ENCODE data around the gene ALG13. TPM values are rescaled to one million over a fixed set of nuclear protein-coding genes. Genes with fewer than 3 reads are reported as not detected.

The ALG13 gene
- total RNA-seq, 2 experiments from 2014 or later, result 51.5 to 58.6 TPM

GRCh38 chrX:111671668-111672067 is 9.3 kb upstream of the ALG13 start:
- no peak overlapping the region for H3K4me3 Mint-ChIP-seq
- no peak overlapping the region for H3K27ac Mint-ChIP-seq

GRCh38 chrX:111687305-111687704 is 6.3 kb downstream of the ALG13 start:
- no peak for DNase-seq
- ChIA-PET POLR2A (no interaction called here), CTCF (no interaction called here)
- ATAC-seq, result no peak
- Mint-ChIP-seq H3K27me3 (no peaks in the 10 kb centered on the region), H3K4me3 (no peak overlapping the region), H3K36me3 (ENCODE audit: low read depth) (peaks cover 46% of the 10 kb centered on the region), H3K9me3 (ENCODE audit: low read depth) (no peaks in the 10 kb centered on the region), H3K27ac (no peak overlapping the region), H3K4me1 (peaks cover 23% of the 10 kb centered on the region)
- intact Hi-C loops (cut with DNase I, micrococcal nuclease), result loop anchor here in 1 of 2 experiments (10.0 kb wide), 1 partner anchor 1157 kb away; the partner anchor contains the start of gene AMOT

More at GRCh38 chrX:111671668-111672067, 9.3 kb upstream of the ALG13 start:
- intact Hi-C loops (cut with DNase I, micrococcal nuclease), result no loop called here
- no peaks in the 10 kb centered on the region for H3K9me3 Mint-ChIP-seq (ENCODE audit: low read depth)
- H3K36me3 Mint-ChIP-seq (ENCODE audit: low read depth), result no peaks in the 10 kb centered on the region
- ATAC-seq (no peak), DNase-seq (no peak)
- POLR2A ChIA-PET, result no interaction called here
- H3K4me1 Mint-ChIP-seq, result no peaks in the 10 kb centered on the region
- no peaks in the 10 kb centered on the region for H3K27me3 Mint-ChIP-seq
- CTCF ChIA-PET, result no interaction called here

GRCh38 chrX:111695297-111695880 is 14.4 kb downstream of the ALG13 start:
- Mint-ChIP-seq H3K27me3 (no peaks in the 10 kb centered on the region), H3K4me3 (no peak overlapping the region), H3K36me3 (ENCODE audit: low read depth) (peaks cover 20% of the 10 kb centered on the region), H3K9me3 (ENCODE audit: low read depth) (no peaks in the 10 kb centered on the region), H3K4me1 (peaks cover 4% of the 10 kb centered on the region), H3K27ac (no peak overlapping the region)
- no peak for ATAC-seq
- ChIA-PET CTCF (no interaction called here), POLR2A (no interaction called here)
- no peak for DNase-seq
- intact Hi-C loops (cut with DNase I, micrococcal nuclease), result no loop called here

- Mint-ChIP-seq H3K4me3 (no peak overlapping the region), H3K4me1 (no peaks in the 10 kb centered on the region), H3K27ac (no peak overlapping the region), H3K27me3 (no peaks in the 10 kb centered on the region), H3K9me3 (ENCODE audit: low read depth) (no peaks in the 10 kb centered on the region), H3K36me3 (ENCODE audit: low read depth) (peaks cover 10% of the 10 kb centered on the region)
- CTCF ChIA-PET, result no interaction called here
- intact Hi-C loops (cut with DNase I, micrococcal nuclease), result no loop called here
- ATAC-seq, result no peak
- POLR2A ChIA-PET, result no interaction called here
- no peak for DNase-seq
Observed at GRCh38 chrX:111719426-111720210, 38.6 kb downstream of the ALG13 start.

GRCh38 chrX:111728096-111728495 is 47.1 kb downstream of the ALG13 start:
- DNase-seq (no peak), ATAC-seq (no peak)
- Mint-ChIP-seq H3K27me3 (no peaks in the 10 kb centered on the region), H3K4me1 (no peaks in the 10 kb centered on the region), H3K4me3 (no peak overlapping the region), H3K9me3 (ENCODE audit: low read depth) (no peaks in the 10 kb centered on the region), H3K27ac (no peak overlapping the region), H3K36me3 (ENCODE audit: low read depth) (peaks cover 27% of the 10 kb centered on the region)
- POLR2A ChIA-PET, result no interaction called here
- CTCF ChIA-PET, result no interaction called here
- intact Hi-C loops (cut with DNase I, micrococcal nuclease), result no loop called here

- no peaks in the 10 kb centered on the region for H3K27me3 Mint-ChIP-seq
- ChIA-PET POLR2A (no interaction called here), CTCF (no interaction called here)
- H3K36me3 Mint-ChIP-seq (ENCODE audit: low read depth), result peaks cover 35% of the 10 kb centered on the region
- no peaks in the 10 kb centered on the region for H3K4me1 Mint-ChIP-seq
- no peak for DNase-seq
- H3K27ac Mint-ChIP-seq, result no peak overlapping the region
- intact Hi-C loops (cut with DNase I, micrococcal nuclease), result no loop called here
- no peak overlapping the region for H3K4me3 Mint-ChIP-seq
- ATAC-seq, result no peak
- H3K9me3 Mint-ChIP-seq (ENCODE audit: low read depth), result no peaks in the 10 kb centered on the region
Observed at GRCh38 chrX:111731351-111731750, 50.4 kb downstream of the ALG13 start.

- ATAC-seq, result no peak
- DNase-seq, result no peak
- H3K9me3 Mint-ChIP-seq (ENCODE audit: low read depth), result no peaks in the 10 kb centered on the region
- intact Hi-C loops (cut with DNase I, micrococcal nuclease), result no loop called here
- POLR2A ChIA-PET, result no interaction called here
- CTCF ChIA-PET, result interaction anchor here (0.5 kb wide), 1 partner anchor 10 kb away, joined by 3 read pairs; no protein-coding TSS in a partner anchor
- H3K4me1 Mint-ChIP-seq, result no peaks in the 10 kb centered on the region
- no peak overlapping the region for H3K27ac Mint-ChIP-seq
- no peaks in the 10 kb centered on the region for H3K27me3 Mint-ChIP-seq
- no peak overlapping the region for H3K4me3 Mint-ChIP-seq
- H3K36me3 Mint-ChIP-seq (ENCODE audit: low read depth), result peaks cover 42% of the 10 kb centered on the region
Observed at GRCh38 chrX:111736571-111736970, 55.6 kb downstream of the ALG13 start.

GRCh38 chrX:111742018-111742417 is 61.0 kb downstream of the ALG13 start:
- H3K27me3 Mint-ChIP-seq, result no peaks in the 10 kb centered on the region
- no peak overlapping the region for H3K27ac Mint-ChIP-seq
- CTCF ChIA-PET, result no interaction called here
- intact Hi-C loops (cut with DNase I, micrococcal nuclease), result no loop called here
- POLR2A ChIA-PET, result no interaction called here
- H3K9me3 Mint-ChIP-seq (ENCODE audit: low read depth), result no peaks in the 10 kb centered on the region
- H3K4me1 Mint-ChIP-seq, result no peaks in the 10 kb centered on the region
- peaks cover 46% of the 10 kb centered on the region for H3K36me3 Mint-ChIP-seq (ENCODE audit: low read depth)
- no peak overlapping the region for H3K4me3 Mint-ChIP-seq
- DNase-seq (no peak), ATAC-seq (no peak)

GRCh38 chrX:111743316-111743715 is 62.3 kb downstream of the ALG13 start:
- H3K27ac Mint-ChIP-seq, result no peak overlapping the region
- ChIA-PET CTCF (no interaction called here), POLR2A (no interaction called here)
- ATAC-seq, result no peak
- intact Hi-C loops (cut with DNase I, micrococcal nuclease), result no loop called here
- H3K27me3 Mint-ChIP-seq, result no peaks in the 10 kb centered on the region
- H3K4me3 Mint-ChIP-seq, result no peak overlapping the region
- H3K36me3 Mint-ChIP-seq (ENCODE audit: low read depth), result peaks cover 50% of the 10 kb centered on the region
- H3K9me3 Mint-ChIP-seq (ENCODE audit: low read depth), result no peaks in the 10 kb centered on the region
- H3K4me1 Mint-ChIP-seq, result no peaks in the 10 kb centered on the region
- no peak for DNase-seq

GRCh38 chrX:111756486-111756885 is 75.5 kb downstream of the ALG13 start:
- CTCF ChIA-PET, result no interaction called here
- H3K27me3 Mint-ChIP-seq, result no peaks in the 10 kb centered on the region
- peaks cover 5% of the 10 kb centered on the region for H3K4me1 Mint-ChIP-seq
- no peak overlapping the region for H3K4me3 Mint-ChIP-seq
- H3K27ac Mint-ChIP-seq, result no peak overlapping the region
- H3K36me3 Mint-ChIP-seq (ENCODE audit: low read depth), result peaks cover 44% of the 10 kb centered on the region
- POLR2A ChIA-PET, result no interaction called here
- ATAC-seq (no peak), DNase-seq (no peak)
- intact Hi-C loops (cut with DNase I, micrococcal nuclease), result no loop called here
- H3K9me3 Mint-ChIP-seq (ENCODE audit: low read depth), result no peaks in the 10 kb centered on the region

- peaks cover 35% of the 10 kb centered on the region for H3K36me3 Mint-ChIP-seq (ENCODE audit: low read depth)
- no peak for DNase-seq
- intact Hi-C loops (cut with DNase I, micrococcal nuclease), result no loop called here
- H3K4me3 Mint-ChIP-seq, result no peak overlapping the region
- ChIA-PET CTCF (no interaction called here), POLR2A (no interaction called here)
- H3K27me3 Mint-ChIP-seq, result no peaks in the 10 kb centered on the region
- no peak for ATAC-seq
- peaks cover 9% of the 10 kb centered on the region for H3K4me1 Mint-ChIP-seq
- H3K9me3 Mint-ChIP-seq (ENCODE audit: low read depth), result no peaks in the 10 kb centered on the region
- H3K27ac Mint-ChIP-seq, result no peak overlapping the region
Observed at GRCh38 chrX:111759686-111760085, 78.7 kb downstream of the ALG13 start.

- Mint-ChIP-seq H3K27me3 (no peaks in the 10 kb centered on the region), H3K4me3 (no peak overlapping the region), H3K36me3 (ENCODE audit: low read depth) (peaks cover 40% of the 10 kb centered on the region), H3K9me3 (ENCODE audit: low read depth) (no peaks in the 10 kb centered on the region), H3K4me1 (peaks cover 9% of the 10 kb centered on the region), H3K27ac (no peak overlapping the region)
- CTCF ChIA-PET, result interaction anchor here (0.6 kb wide), 1 partner anchor 37 kb away, joined by 3 read pairs; no protein-coding TSS in a partner anchor
- POLR2A ChIA-PET, result no interaction called here
- DNase-seq (no peak), ATAC-seq (no peak)
- intact Hi-C loops (cut with DNase I, micrococcal nuclease), result no loop called here
Observed at GRCh38 chrX:111761578-111762135, 80.7 kb downstream of the ALG13 start.

Data from activated CD4-positive, alpha-beta T cell treated with anti-CD3 and anti-CD28 coated beads for 36 hours (primary cell).